ENCODE measurements around the gene PHC3.

GRCh38 chr3:170046269-170047132 lies 135.0 kb downstream of the PHC3 start:
- TF ChIP-seq NFE2L2 (conservative IDR thresholded peaks at IDR 0.05; ENCODE audit: low read length) (no peak), CTCF (IDR thresholded peaks at IDR 0.05) (no peak), EP300 (IDR thresholded peaks at IDR 0.05) (no peak), MAX (IDR thresholded peaks at IDR 0.05) (no peak), MYC (IDR thresholded peaks at IDR 0.05; ENCODE audit: borderline replicate concordance, low read length) (no peak), RARB (CRISPR knock-in tag; IDR thresholded peaks at IDR 0.05) (no peak)

Measured in A549 (cell line).